Right lobe of liver (tissue), 6 donors: ENCODE data around the gene PRXL2A. TPM values are rescaled to one million over a fixed set of nuclear protein-coding genes. Genes with fewer than 3 reads are reported as not detected.
"Not testable (repeated sequence)": the region's sequence is repeated elsewhere in the genome, so short reads cannot be mapped to it uniquely, and the experiment has no call there.

Experiments
- ATAC-seq, 4 donors: fragments of 200-7000 bp; cut with Tn5 transposase; one replicate each; pipeline ENCODE4 v1.9.1; 2020; ENCODE audit warnings: mild to moderate bottlenecking in 4 of 4, moderate library complexity in 4 of 4
- DNase-seq, 3 donors: peaks; one replicate each; pipeline ENCODE4 v3.0.0-alpha.2; 2020
- H3K27ac ChIP-seq, 3 donors: fragments of 200-600 bp; one replicate each; pipeline ENCODE4 v1.8.0; 2022
- H3K27me3 ChIP-seq, 2 donors: fragments of 200-600 bp; one replicate each; pipeline ENCODE4 v1.8.0; 2022
- H3K36me3 ChIP-seq, 4 donors: fragments of 200-600 bp; sonication (generic) in 1 of 4; one replicate each; pipeline versions ENCODE4 v1.5.1 to v1.8.0; 2017 to 2022; ENCODE audit warnings: control low read depth in 1 of 4
- H3K4me1 ChIP-seq, 4 donors: fragments of 200-600 bp; sonication (generic) in 1 of 4; one replicate each; pipeline versions ENCODE4 v1.5.1 to v1.8.0; 2017 to 2022; ENCODE audit warnings: control low read depth in 1 of 4
- H3K4me3 ChIP-seq, 3 donors: fragments of 200-600 bp; one replicate each; pipeline ENCODE4 v1.8.0; 2022
- H3K9me3 ChIP-seq, 4 donors: fragments of 200-600 bp; sonication (generic) in 1 of 4; one replicate each; pipeline versions ENCODE4 v1.5.1 to v1.8.0; 2017 to 2022; ENCODE audit warnings: control low read depth in 1 of 4
- CTCF ChIP-seq, 4 donors: fragments of 200-600 bp in 3 of 4; fragments of 450-650 bp in 1 of 4; IDR thresholded peaks; one replicate each; pipeline versions ENCODE4 v1.5.1 to v1.8.0; 2016 to 2022; ENCODE audit warnings: antibody characterized with exemption in 4 of 4, mild to moderate bottlenecking in 2 of 4
- POLR2A ChIP-seq: fragments of 450-650 bp; IDR thresholded peaks from one replicate; pipeline ENCODE4 v1.6.1; 2017; ENCODE audit warnings: antibody characterized with exemption, mild to moderate bottlenecking
- WGBS: methylation state at CpG from one replicate; pipeline ENCODE4 v1.1.6; 2018; ENCODE audit warnings: low coverage, low lambda C conversion rate; ENCODE audit not compliant: insufficient coverage; ENCODE audit errors: missing lambda C conversion rate; 5-methylcytosine and 5-hydroxymethylcytosine counted together
- intact Hi-C, 2 donors: fragments of 100-400 bp; cut with DNase I; formaldehyde crosslinking; loops; one replicate each; pipeline versions ENCODE4 v1.11.2 to v1.14.1; 2022
- total RNA-seq, 6 experiments: library from RNA; depleted of rRNA in 2 of 6; stranded (reverse); fragments of >200 nt in 2 of 6; fragmentation: NEBNext Ultra II Directional in 3 of 6; extraction: Animal tissue kit (Norgen Biotek cat#: 25700) in 3 of 6; gene quantifications; one replicate each; pipeline versions ENCODE4 v1.1.0 to v1.2.4, GENCODE V29; 2016 to 2023
- donor health status: DM: no; HTN: yes; CAD: no.
- donor health status: DM: no; HTN: no; CAD: no.
- donor health status: DM: no; HTN: no; CAD: no.
- donor health status: DM: no; HTN: yes; CAD: no.
- donor health status: DM: no; HTN: yes; CAD: no.

PRXL2A gene
- total RNA-seq, 6 experiments from 2014 or later = 41.3 to 89.8 (median 80.5) TPM

GRCh38 chr10:80414142-80414895, 6.0 kb downstream of the PRXL2A start:
- DNase-seq = peak in 1 of 3 donors; percentile 70
- Histone ChIP-seq H3K4me1 (peaks cover 0 to 59% (median 32%) of the 10 kb centered on the region in 4 donors), H3K9me3 (no peaks in the 10 kb centered on the region), H3K4me3 (no peak overlapping the region), H3K27ac (peak overlapping the region; percentile 25 to 65 (median 54)), H3K36me3 (no peaks in the 10 kb centered on the region), H3K27me3 (no peaks in the 10 kb centered on the region)
- intact Hi-C loops = no loop called here
- TF ChIP-seq POLR2A (no peak), CTCF (IDR thresholded peaks at IDR 0.05) (no peak)
- 25% methylated on average over 7 of the region's 7 CpGs for WGBS
- peak; percentile 79 to 85 (median 83) for ATAC-seq

- H3K27ac ChIP-seq = peak overlapping the region in 1 of 3 donors; percentile 65
- intact Hi-C loops = no loop called here
These were observed 7.6 kb downstream of the PRXL2A start for GRCh38 chr10:80415734-80416478.

GRCh38 chr10:80416479-80417098, 8.2 kb downstream of the PRXL2A start:
- no peak for TF ChIP-seq CTCF (IDR thresholded peaks at IDR 0.05)
- TF ChIP-seq POLR2A = no peak
- no peak overlapping the region for H3K4me3 ChIP-seq
- ATAC-seq (peak in 3 of 4 donors; percentile 6 to 57 (median 7)), DNase-seq (no peak)
- no peaks in the 10 kb centered on the region for H3K36me3 ChIP-seq
- 73% methylated on average over 14 of the region's 15 CpGs for WGBS
- H3K27ac ChIP-seq = no peak overlapping the region
- H3K4me1 ChIP-seq = peaks cover 0 to 43% (median 19%) of the 10 kb centered on the region in 4 donors
- intact Hi-C loops = no loop called here
- no peaks in the 10 kb centered on the region for H3K27me3 ChIP-seq
- H3K9me3 ChIP-seq = no peaks in the 10 kb centered on the region

More at GRCh38 chr10:80415734-80416478, 7.6 kb downstream of the PRXL2A start:
- H3K4me3 ChIP-seq = no peak overlapping the region
- no peaks in the 10 kb centered on the region for H3K36me3 ChIP-seq
- WGBS = 44% methylated on average over 3 of the region's 3 CpGs
- ATAC-seq (peak in 1 of 4 donors; percentile 21), DNase-seq (no peak)
- no peaks in the 10 kb centered on the region for H3K27me3 ChIP-seq
- no peak for TF ChIP-seq CTCF (IDR thresholded peaks at IDR 0.05)
- TF ChIP-seq POLR2A = no peak
- no peaks in the 10 kb centered on the region for H3K9me3 ChIP-seq
- H3K4me1 ChIP-seq = peaks cover 0 to 43% (median 26%) of the 10 kb centered on the region in 4 donors

GRCh38 chr10:80417256-80417655, 8.9 kb downstream of the PRXL2A start:
- intact Hi-C loops, H3K36me3 ChIP-seq, H3K9me3 ChIP-seq, H3K4me3 ChIP-seq, DNase-seq, H3K27me3 ChIP-seq, ATAC-seq, H3K27ac ChIP-seq: not testable (repeated sequence)
- H3K4me1 ChIP-seq = peaks cover 0 to 45% (median 20%) of the 10 kb centered on the region in 4 donors
- 77% methylated on average over 6 of the region's 6 CpGs for WGBS
